Stomach (tissue), 9 donors: ENCODE data around the gene CTSA. TPM values are rescaled to one million over a fixed set of nuclear protein-coding genes. Genes with fewer than 3 reads are reported as not detected.

Source experiments
- DNase-seq, 2 donors: peaks; one replicate each; pipeline versions ENCODE4 v3.0.0 to v3.0.0-alpha.2; 2013 to 2019
- H3K27ac ChIP-seq, 5 donors: fragments of 200-600 bp in 4 of 5; sonication (generic) in 4 of 5; one replicate each; pipeline ENCODE4 v1.5.1; 2013 to 2019; ENCODE audit warnings: mild to moderate bottlenecking in 1 of 5, moderate library complexity in 1 of 5
- H3K27me3 ChIP-seq, 3 donors: fragments of 200-600 bp; sonication (generic); one replicate each; pipeline ENCODE4 v1.5.1; 2017 to 2019; ENCODE audit warnings: mixed run types in 1 of 3
- H3K36me3 ChIP-seq, 4 donors: fragments of 200-600 bp; sonication (generic); 1 replicate in 3 of 4; 2 replicates in 1 of 4; pipeline ENCODE4 v1.5.1; 2016 to 2019
- H3K4me1 ChIP-seq, 4 donors: fragments of 200-600 bp; sonication (generic); one replicate each; pipeline ENCODE4 v1.5.1; 2016 to 2019
- H3K4me3 ChIP-seq, 4 donors: fragments of 200-600 bp; sonication (generic) in 3 of 4; one replicate each; pipeline ENCODE4 v1.5.1; 2016 to 2019; ENCODE audit warnings: mild to moderate bottlenecking in 1 of 4
- H3K9me3 ChIP-seq, 4 donors: fragments of 200-600 bp; sonication (generic); one replicate each; pipeline ENCODE4 v1.5.1; 2016 to 2019
- CTCF ChIP-seq, 7 experiments: fragments of 450-650 bp in 4 of 7; fragments of 200-600 bp in 3 of 7; sonication (generic) in 3 of 7; IDR thresholded peaks; one replicate each; pipeline ENCODE4 v1.5.1; 2016 to 2019; ENCODE audit warnings: antibody characterized with exemption in 7 of 7, control low read depth in 2 of 7, mild to moderate bottlenecking in 1 of 7
- EP300 ChIP-seq: sonication (generic); formaldehyde crosslinking; IDR thresholded peaks from one replicate; pipeline ENCODE4 v1.6.1; 2017; ENCODE audit warnings: antibody characterized with exemption
- POLR2A ChIP-seq, 4 donors: fragments of 450-650 bp; IDR thresholded peaks; one replicate each; pipeline ENCODE4 v1.6.1; 2016; ENCODE audit warnings: antibody characterized with exemption in 4 of 4, control low read depth in 2 of 4, mild to moderate bottlenecking in 1 of 4, moderate library complexity in 1 of 4
- POLR2AphosphoS5 ChIP-seq, 3 donors: sonication (generic); formaldehyde crosslinking; IDR thresholded peaks; one replicate each; pipeline ENCODE4 v1.6.1; 2016; ENCODE audit warnings: antibody characterized with exemption in 3 of 3
- WGBS, 5 donors: extraction: QIAGEN DNeasy Blood & Tissue Kit in 3 of 5; methylation state at CpG; one replicate each; pipeline versions ENCODE4 v1.1.5 to v1.1.7; 2013 to 2018; 5-methylcytosine and 5-hydroxymethylcytosine counted together
- intact Hi-C: fragments of 100-400 bp; cut with DNase I; formaldehyde crosslinking; loops from one replicate; pipeline ENCODE4 v1.15.1; 2023; ENCODE audit warnings: low total_unique reads
- polyA plus RNA-seq, 3 donors: library from polyadenylated mRNA; stranded (reverse); fragments of 200-250 nt; gene quantifications; one replicate each; pipeline ENCODE4 v1.2.3, GENCODE V29; 2013
- total RNA-seq, 5 donors: library from RNA; depleted of rRNA; stranded (reverse); fragments of >200 nt; gene quantifications; one replicate each; pipeline versions ENCODE4 v1.1.0 to v1.2.3, GENCODE V29; 2014 to 2016
- donor health status: healthy with polysubstance abuse.
- donor health status: Bipolar disorder and iron deficiency.
- donor health status: healthy.

The CTSA gene
- total and polyA plus RNA-seq, 8 donors: 29.9 to 292 (median 68.7) TPM

GRCh38 chr20:45920462-45921336 lies 29.6 kb downstream of the CTSA start:
- DNase-seq: no peak
- H3K36me3 ChIP-seq: no peaks in the 10 kb centered on the region
- no peak overlapping the region for H3K4me3 ChIP-seq
- H3K27ac ChIP-seq: peak overlapping the region; percentile 48 to 83 (median 52)
- intact Hi-C loops: no loop called here
- no peaks in the 10 kb centered on the region for H3K9me3 ChIP-seq
- H3K4me1 ChIP-seq: peaks cover 28 to 65% (median 53%) of the 10 kb centered on the region in 4 donors
- H3K27me3 ChIP-seq: no peaks in the 10 kb centered on the region
- 65 to 76% (median 73%) methylated on average over 9 of the region's 9 CpGs for WGBS, 5 donors
- no peak for TF ChIP-seq POLR2AphosphoS5 (IDR thresholded peaks at IDR 0.05)
- no peak for TF ChIP-seq POLR2A (IDR thresholded peaks at IDR 0.05)
- no peak for TF ChIP-seq EP300
- TF ChIP-seq CTCF (IDR thresholded peaks at IDR 0.05): no peak

- H3K27ac ChIP-seq: peak overlapping the region in 1 of 5 donors; percentile 83
- TF ChIP-seq POLR2AphosphoS5 (IDR thresholded peaks at IDR 0.05) (no peak), POLR2A (IDR thresholded peaks at IDR 0.05) (no peak), CTCF (IDR thresholded peaks at IDR 0.05) (no peak), EP300 (no peak)
- no peak for DNase-seq
- H3K9me3 ChIP-seq: no peaks in the 10 kb centered on the region
- no peak overlapping the region for H3K4me3 ChIP-seq
- H3K4me1 ChIP-seq: peaks cover 28 to 65% (median 53%) of the 10 kb centered on the region in 4 donors
- 78 to 88% (median 87%) methylated on average over 11 of the region's 11 CpGs for WGBS, 5 donors
- intact Hi-C loops: no loop called here
- H3K36me3 ChIP-seq: no peaks in the 10 kb centered on the region
- H3K27me3 ChIP-seq: no peaks in the 10 kb centered on the region
These were observed 30.4 kb downstream of the CTSA start for GRCh38 chr20:45921337-45922189.

DNA sequence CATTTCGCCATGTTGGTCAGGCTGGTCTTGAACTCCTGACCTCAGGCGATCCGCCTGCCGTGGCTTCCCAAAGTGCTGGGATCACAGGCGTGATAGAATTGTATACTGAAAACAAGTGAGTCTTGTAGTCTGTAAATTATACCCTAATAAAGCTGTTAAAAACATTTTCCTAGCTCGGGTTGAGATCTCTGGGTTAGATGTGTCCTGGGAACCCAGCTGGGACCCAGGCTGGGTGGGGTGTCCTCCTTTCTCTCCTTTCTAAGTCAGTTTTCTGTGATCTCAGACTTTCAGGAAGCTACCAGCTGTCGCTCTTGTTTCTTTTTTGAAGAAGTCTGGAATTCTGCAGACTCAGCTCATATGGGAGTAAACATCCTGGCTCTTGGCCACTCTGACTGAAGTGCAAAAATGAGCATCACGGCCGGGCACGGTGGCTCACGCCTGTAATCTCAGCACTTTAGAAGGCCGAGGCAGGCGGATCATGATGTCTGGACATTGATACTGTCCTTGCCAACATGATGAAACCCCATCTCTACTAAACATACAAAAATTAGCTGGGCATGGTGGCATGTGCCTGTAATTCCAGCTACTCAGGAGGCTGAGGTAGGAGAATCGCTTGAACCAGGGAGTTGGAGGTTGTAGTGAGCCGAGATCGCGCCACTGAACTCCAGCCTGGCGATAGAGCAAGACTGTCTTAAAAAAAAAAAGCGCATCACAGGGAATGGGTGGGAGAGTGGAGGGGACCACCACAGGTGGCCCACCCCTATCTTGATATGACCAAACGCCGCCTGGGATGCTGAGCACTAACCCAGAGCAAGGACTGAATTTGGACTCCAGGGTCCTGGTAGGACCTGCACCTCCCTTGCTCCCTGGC lies 33.5 kb downstream of the CTSA start:
- WGBS, 5 donors: 47 to 62% (median 57%) methylated on average over 21 of the region's 21 CpGs
- intact Hi-C loops: no loop called here

DNA sequence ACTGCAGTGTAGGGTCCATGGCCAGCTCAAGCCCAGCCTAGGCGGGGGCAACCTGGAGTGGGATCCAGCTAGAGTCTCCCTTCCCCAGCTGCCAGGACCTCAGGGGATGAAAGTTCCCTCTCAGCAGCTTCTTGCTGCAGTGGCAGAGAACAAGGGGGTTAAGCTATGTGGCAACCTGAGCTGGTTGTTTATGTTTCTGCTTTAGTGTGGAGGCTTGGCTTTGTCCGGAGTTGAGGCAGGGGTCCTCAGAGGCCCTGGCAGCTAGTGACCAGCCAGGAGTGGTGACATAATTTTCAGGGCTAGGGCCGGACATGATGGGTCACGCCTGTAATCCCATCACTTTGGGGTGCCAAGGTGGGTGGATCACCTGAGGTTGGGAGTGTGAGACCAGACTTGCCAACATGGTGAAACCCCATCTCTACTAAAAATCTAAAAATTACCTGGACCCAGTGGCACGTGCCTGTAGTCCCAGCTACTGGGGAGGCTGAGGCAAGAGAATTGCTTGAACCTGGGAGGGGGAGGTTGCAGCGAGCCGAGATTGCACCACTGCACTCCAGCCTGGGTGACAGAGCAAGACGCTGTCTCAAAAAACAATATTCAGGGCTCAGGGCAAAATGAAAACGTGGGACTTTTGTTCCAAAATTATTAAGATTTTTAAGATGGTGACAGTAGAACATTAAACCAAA lies 34.8 kb downstream of the CTSA start:
- no peaks in the 10 kb centered on the region for H3K9me3 ChIP-seq
- no peak for TF ChIP-seq CTCF (IDR thresholded peaks at IDR 0.05)
- no peak for TF ChIP-seq EP300
- TF ChIP-seq POLR2AphosphoS5 (IDR thresholded peaks at IDR 0.05): no peak
- no peak for TF ChIP-seq POLR2A (IDR thresholded peaks at IDR 0.05)
- H3K36me3 ChIP-seq: no peaks in the 10 kb centered on the region
- 59 to 74% (median 64%) methylated on average over 8 to 9 of the region's 9 CpGs for WGBS, 5 donors
- peak overlapping the region in 2 of 5 donors; percentile 70 to 81 for H3K27ac ChIP-seq
- DNase-seq: no peak
- intact Hi-C loops: no loop called here
- no peaks in the 10 kb centered on the region for H3K27me3 ChIP-seq
- no peak overlapping the region for H3K4me3 ChIP-seq
- peaks cover 18 to 42% (median 29%) of the 10 kb centered on the region in 4 donors for H3K4me1 ChIP-seq

More for the DNA sequence above, 33.5 kb downstream of the CTSA start:
- Histone ChIP-seq H3K4me3 (no peak overlapping the region), H3K27me3 (no peaks in the 10 kb centered on the region), H3K4me1 (peaks cover 18 to 53% (median 39%) of the 10 kb centered on the region in 4 donors), H3K36me3 (no peaks in the 10 kb centered on the region), H3K27ac (peak overlapping the region in 4 of 5 donors; percentile 64 to 81 (median 69)), H3K9me3 (no peaks in the 10 kb centered on the region)
- DNase-seq: peak in 1 of 2 donors; percentile 73
- no peak for TF ChIP-seq POLR2A (IDR thresholded peaks at IDR 0.05)
